ENCODE measurements around the gene TMEM44. TPM values are rescaled to one million over a fixed set of nuclear protein-coding genes. Genes with fewer than 3 reads are reported as not detected.

The TMEM44 gene
- total and polyA plus RNA-seq, 10 donors = 5.5 to 30.3 (median 22.1) TPM

GRCh38 chr3:194619741-194620140 lies 13.5 kb downstream of the TMEM44 start:
- H3K4me1 ChIP-seq = no peaks in the 10 kb centered on the region
- 81 to 92% (median 86%) methylated on average over 9 of the region's 9 CpGs for WGBS, 5 donors
- TF ChIP-seq CTCF (IDR thresholded peaks at IDR 0.05 in 8 of 11, conservative IDR thresholded peaks at IDR 0.05 in 3 of 11) = no peak
- no peak for TF ChIP-seq POLR2A (IDR thresholded peaks at IDR 0.05)
- no peak for TF ChIP-seq POLR2AphosphoS5 (IDR thresholded peaks at IDR 0.05)
- H3K27me3 ChIP-seq (replicated peaks in 1 of 7) = no peaks in the 10 kb centered on the region
- H3K4me3 ChIP-seq = no peak overlapping the region
- no peak for DNase-seq
- intact Hi-C loops (cut with DNase I; ENCODE audit: low total_unique reads) = no loop called here
- H3K9me3 ChIP-seq = no peaks in the 10 kb centered on the region
- H3K27ac ChIP-seq = peak overlapping the region in 6 of 8 donors; percentile 43 to 70 (median 56)
- peaks cover 0 to 63% (median 2%) of the 10 kb centered on the region in 6 donors for H3K36me3 ChIP-seq

DNA sequence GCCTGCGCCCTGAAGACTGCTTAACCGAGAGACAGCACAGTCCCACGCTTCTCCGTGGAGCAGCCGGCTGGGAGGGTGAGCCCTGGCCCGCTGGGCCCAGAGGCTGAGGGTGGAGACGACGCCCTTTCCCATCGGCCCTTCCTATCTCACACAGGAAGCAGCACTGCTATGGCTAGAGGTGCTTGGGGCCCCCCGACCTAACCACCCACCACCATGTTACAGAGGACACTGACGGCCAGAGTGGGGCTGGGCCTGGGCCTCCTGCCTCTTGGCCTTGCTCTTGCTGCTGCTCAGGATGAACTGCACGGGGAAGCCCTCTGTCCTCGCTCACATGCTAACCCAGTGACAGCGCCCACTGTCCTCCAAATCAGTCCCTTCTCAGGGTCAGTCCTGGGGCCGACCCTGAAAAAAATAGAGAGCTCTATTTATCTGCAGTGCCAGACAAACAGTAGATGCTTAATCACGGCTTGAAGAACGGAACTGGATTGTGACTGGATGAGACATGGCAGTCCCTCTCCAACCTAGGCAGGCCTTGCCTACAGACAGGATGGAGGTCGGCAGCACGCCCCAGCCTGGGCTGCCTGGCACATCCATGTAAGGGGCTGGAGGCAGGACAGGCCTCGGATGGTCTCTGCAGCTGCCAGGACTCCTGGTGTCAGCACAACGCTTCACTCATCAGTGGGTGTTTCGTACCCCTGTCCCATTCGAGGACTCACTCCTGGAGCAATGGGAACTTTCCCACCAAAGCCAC lies 14.2 kb downstream of the TMEM44 start:
- no peak for TF ChIP-seq CTCF (IDR thresholded peaks at IDR 0.05 in 8 of 11, conservative IDR thresholded peaks at IDR 0.05 in 3 of 11)
- no peak for TF ChIP-seq POLR2A (IDR thresholded peaks at IDR 0.05)
- TF ChIP-seq POLR2AphosphoS5 (IDR thresholded peaks at IDR 0.05) = peak in 2 of 3 donors; percentile 26 to 56
- Histone ChIP-seq H3K27ac (peak overlapping the region in 7 of 8 donors; percentile 43 to 70 (median 53)), H3K4me1 (no peaks in the 10 kb centered on the region), H3K9me3 (no peaks in the 10 kb centered on the region), H3K4me3 (no peak overlapping the region), H3K36me3 (peaks cover 0 to 61% (median 2%) of the 10 kb centered on the region in 6 donors), H3K27me3 (replicated peaks in 1 of 7) (no peaks in the 10 kb centered on the region)
- no peak for DNase-seq
- intact Hi-C loops (cut with DNase I; ENCODE audit: low total_unique reads) = no loop called here
- 65 to 87% (median 74%) methylated on average over 22 to 23 of the region's 23 CpGs for WGBS, 5 donors

DNA sequence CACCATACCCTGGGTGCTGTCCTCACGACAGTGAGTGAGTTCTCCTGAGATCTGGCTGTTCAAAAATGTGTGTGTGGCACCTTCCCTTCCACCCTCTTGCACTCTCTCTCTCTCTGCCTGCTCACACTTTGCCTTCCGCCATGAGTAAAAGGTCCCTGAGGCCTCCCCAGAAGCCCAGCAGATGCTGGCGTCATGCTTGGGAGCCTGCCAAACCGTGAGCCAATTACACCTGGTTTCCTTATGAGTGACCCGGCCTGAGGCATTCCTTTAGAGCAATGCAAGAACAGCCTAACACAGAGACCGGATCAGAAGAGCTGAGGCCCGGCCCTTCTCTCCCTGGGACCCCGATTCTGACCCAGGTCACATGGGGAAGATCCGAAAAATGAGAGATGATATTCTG lies 15.4 kb downstream of the TMEM44 start:
- intact Hi-C loops (cut with DNase I; ENCODE audit: low total_unique reads) = no loop called here
- no peaks in the 10 kb centered on the region for H3K9me3 ChIP-seq

More for the DNA sequence above, 15.4 kb downstream of the TMEM44 start:
- H3K27me3 ChIP-seq (replicated peaks in 1 of 7) = no peaks in the 10 kb centered on the region
- 84 to 90% (median 87%) methylated on average over 9 of the region's 9 CpGs for WGBS, 5 donors
- H3K4me1 ChIP-seq = no peaks in the 10 kb centered on the region
- TF ChIP-seq POLR2A (IDR thresholded peaks at IDR 0.05) = no peak
- no peak for TF ChIP-seq POLR2AphosphoS5 (IDR thresholded peaks at IDR 0.05)
- TF ChIP-seq CTCF (IDR thresholded peaks at IDR 0.05 in 8 of 11, conservative IDR thresholded peaks at IDR 0.05 in 3 of 11) = no peak
- H3K36me3 ChIP-seq = peaks cover 0 to 50% (median 2%) of the 10 kb centered on the region in 6 donors
- no peak overlapping the region for H3K27ac ChIP-seq
- no peak for DNase-seq
- H3K4me3 ChIP-seq = no peak overlapping the region
